NCI-H2029 (cell line): ENCODE results near the gene PDIA4.
"Not testable (repeated sequence)": the region's sequence is repeated elsewhere in the genome, so short reads cannot be mapped to it uniquely, and the experiment has no call there.

Source experiments
- DNase-seq: peaks from one replicate; lab custom pipeline; 2025; lab: John Stamatoyannopoulos, UW

Gene PDIA4

GRCh38 chr7:149003018-149003417 lies 25.3 kb downstream of the PDIA4 start:
- DNase-seq = no peak

DNA sequence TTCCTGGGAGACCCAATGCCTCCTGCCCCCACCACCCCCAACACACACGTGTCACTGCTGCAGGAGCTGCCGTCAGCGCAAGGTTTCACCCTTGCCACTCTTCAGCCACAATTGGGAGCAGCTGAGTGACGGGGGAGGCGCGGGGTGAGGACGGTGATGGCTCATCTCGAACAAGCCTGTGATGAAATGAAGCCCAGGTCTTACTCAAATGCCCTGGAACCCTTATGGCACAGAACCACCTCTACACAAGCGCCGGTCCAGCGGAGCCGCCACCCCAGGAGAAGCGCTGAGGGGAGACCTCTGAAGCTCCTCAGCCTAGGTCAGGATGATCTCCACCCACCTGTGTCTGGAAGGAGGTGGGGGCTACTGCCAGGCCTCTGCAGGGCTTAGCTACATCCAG lies 25.7 kb downstream of the PDIA4 start:
- DNase-seq = no peak

DNA sequence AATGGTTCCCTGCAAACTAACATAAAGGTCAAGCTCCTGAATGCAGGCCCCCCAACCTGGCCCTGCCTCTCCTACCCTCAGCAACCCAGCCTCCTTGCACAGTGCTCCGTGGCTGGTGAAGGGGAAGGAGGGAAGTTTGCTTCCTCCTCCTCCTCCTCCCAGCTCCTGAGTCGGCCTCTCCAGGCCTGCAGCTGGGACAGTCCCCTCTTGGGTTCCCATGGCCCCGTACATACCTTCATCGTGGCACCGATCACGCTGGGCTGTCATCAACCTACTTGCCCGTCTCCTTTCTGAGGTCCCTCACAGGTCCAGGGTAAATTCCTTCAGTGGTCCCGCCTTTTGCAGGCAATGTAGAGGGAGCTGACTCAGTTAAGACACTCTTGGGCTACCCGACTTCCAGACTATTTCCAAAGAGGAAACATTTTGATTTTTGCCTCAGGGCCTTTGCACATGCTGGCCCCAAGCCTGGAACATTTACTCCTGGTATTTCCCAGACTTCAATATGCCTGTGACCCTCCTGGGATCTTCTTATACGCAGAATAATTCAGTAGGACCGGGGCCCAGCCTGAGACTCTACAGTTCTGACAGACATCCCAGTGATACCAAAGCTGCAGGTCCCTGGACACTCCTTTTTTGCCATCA lies 26.8 kb downstream of the PDIA4 start:
- no peak for DNase-seq

DNA sequence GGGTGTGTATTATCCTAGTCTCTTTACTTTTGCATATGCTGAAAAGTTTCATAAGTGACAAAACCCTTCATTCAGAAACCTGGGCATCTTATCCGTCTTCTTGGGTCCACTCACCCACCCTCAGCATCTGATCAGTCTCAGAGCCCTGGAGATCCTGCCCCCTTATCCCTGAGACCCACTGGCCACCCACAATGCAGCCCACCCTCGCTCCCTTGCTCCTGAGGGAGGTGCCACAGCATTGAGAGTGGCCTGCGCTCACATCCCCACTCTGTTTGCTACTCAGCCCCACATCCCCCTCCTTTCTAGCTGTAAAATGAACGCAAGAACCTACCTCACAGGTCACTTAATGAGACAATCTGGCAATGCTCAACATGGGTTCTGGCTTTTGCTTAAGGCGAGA lies 27.3 kb downstream of the PDIA4 start:
- DNase-seq = no peak

DNA sequence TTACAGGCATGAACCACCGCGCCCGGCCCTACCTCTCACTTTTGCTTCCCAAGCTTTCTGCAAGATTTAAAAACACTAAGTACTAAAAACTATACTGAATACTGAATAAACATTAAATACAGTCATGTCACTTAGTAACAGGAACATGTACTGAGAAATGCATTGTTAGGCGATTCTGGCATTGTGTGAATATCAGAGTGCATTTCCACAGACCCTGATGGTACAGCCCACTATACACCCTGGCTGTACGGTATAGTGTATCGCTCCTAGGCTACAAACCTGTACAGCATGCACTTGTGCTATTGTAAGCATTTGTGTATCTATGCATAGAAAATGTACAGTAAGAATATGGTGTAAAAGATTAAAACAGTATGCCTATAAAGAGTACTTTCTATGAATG lies 29.1 kb downstream of the PDIA4 start:
- no peak for DNase-seq

DNA sequence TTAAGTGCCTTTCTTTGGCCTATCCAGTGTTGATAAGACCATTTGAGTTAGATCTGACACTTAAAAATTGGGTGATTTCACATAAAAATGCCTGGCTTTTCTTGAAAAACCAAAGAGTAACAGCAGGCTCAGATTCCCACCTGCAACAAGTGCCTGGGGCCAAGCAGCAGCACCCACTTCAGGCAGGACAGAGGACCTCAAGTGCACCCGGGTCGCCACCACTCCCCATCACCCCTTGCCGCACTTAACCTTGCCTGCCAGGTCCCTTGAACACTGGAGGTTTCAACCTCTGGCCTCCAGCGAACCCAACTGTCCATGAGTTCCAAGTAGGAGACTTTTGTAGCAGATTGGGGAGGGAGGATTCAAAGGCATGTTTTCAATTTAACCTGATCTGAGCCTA lies 30.8 kb downstream of the PDIA4 start:
- no peak for DNase-seq

DNA sequence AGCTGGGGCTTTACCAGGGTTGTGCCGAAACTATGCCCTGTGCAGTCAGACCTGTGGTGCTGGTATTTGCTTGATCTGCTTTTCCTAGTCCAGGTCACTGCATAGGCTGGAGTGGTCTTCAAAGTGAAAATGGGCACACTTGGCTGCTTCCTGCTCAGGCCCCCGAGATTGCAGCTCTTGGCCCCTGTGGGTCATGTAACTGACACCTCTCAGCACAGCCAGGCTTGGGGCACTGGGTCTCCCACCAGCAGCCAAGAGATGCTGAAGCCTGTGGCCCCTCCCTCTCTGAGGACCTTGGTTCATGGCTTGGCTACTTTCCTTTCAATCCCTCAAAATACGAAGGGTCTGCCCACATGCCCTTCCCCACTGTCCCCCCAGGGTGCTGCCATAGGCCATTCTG lies 33.7 kb downstream of the PDIA4 start:
- DNase-seq = no peak

GRCh38 chr7:148993193-148993592 lies 35.1 kb downstream of the PDIA4 start:
- no peak for DNase-seq

- DNase-seq = no peak
Observed at GRCh38 chr7:148991536-148991935, 36.8 kb downstream of the PDIA4 start.

- DNase-seq = no peak
Observed at GRCh38 chr7:148987751-148988512, 40.4 kb downstream of the PDIA4 start.

- DNase-seq = peak; percentile 85
Observed at GRCh38 chr7:148987010-148987750, 41.1 kb downstream of the PDIA4 start.

- no peak for DNase-seq
Observed at GRCh38 chr7:148986742-148987009, 41.6 kb downstream of the PDIA4 start.

DNA sequence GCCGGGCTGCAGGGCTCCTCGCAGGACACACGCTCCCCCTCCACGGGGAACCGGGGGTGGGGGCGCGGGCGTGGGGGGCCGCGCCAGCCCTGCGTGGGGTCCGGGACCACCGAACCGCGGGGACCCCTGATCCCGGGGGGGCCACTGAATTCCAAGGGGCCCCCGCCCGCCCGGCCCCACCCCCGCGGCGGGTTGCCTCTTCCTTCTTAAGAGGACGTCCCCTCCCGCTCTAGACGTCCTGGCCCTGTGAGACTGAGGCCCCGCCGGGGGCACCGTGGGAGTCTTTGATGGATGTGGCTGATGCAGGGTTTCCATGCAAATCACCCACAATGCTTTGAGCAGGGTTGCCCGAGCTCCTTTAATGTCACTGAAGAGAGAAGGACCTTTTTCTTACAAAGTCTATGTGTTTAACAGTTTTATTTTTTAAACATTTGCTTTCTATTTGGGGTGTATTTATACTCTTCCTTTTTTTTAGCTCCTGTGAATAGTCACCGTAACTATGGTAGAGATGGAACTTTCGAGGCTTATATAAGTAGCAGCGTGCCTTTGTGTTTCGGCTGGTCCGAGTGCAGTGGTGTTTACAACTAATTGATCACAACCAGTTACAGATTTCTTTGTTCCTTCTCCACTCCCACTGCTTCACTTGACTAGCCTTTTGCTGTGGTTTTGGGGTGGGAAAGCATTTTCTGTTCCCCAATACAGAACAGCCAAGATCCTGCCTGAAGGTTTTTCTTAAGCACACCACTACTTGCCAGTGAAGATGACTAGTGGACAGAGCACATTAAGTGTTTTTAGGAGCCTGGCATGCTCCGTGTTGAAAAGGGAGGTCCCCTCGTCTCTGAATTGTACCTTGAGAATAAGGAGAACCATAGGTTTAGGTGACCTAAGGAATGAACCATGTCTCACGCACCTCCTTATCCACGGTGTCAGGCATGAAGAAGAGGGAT lies 44.8 kb downstream of the PDIA4 start:
- DNase-seq = peak; percentile 53

GRCh38 chr7:148982654-148983199 lies 45.6 kb downstream of the PDIA4 start:
- no peak for DNase-seq

DNA sequence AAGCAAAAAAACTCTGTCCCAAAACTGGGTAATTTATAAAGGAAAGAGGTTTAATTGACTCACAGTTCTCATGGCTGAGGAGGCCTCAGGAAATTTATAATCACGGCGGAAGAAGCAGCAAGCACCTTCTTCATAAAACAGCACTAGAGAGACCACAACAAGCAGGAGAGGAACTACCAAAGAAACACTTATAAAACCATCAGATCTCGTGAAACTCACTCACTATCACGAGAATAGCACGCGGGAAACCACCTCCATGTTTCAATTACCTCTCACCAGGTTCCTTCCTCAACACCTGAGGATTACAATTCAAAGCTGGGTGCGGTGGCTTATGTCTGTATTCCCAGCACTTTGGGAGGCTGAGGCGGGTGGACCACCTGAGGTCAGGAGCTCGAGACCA lies 48.5 kb downstream of the PDIA4 start:
- no peak for DNase-seq

GRCh38 chr7:148979072-148979471 lies 49.2 kb downstream of the PDIA4 start:
- DNase-seq = not testable (repeated sequence)

DNA sequence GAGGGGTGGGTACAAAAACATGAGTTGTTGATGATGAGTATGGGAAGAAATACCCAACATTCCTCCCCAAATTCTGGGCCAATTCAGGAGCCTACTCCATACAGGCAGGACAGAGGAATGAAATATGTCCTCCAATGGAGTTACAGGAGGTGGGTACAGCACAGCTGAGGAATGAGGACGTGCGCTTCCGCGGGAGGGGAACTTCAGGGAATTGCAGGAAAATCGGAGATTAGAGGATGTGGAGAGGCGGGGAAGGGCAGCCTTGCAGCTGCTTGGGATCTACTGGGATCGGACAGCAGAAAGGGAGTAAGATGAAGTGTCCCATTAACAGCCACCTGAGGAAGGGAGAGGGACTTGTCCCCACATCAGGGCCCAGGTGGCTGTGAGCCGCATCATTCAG lies 50.2 kb downstream of the PDIA4 start:
- DNase-seq = no peak

- no peak for DNase-seq
Observed at GRCh38 chr7:148975896-148976295, 52.4 kb downstream of the PDIA4 start.

DNA sequence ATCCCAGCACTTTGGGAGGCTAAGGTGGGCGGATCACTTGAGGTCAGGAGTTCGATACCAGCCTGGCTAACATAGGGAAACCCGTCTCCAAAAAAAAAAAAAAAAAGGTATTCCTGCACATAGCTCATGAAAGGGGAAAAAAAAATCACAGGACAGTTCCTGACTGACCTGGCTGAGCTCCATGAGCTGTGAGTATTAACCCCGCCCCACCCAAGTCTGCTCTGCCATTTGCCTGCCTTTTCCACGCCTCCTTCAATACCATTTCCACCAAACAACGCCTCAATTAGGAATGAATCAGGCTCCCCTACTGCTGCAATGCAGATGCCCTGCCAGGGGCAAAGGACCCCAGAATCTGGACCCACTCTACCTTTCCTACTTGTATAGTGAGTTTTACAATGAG lies 55.0 kb downstream of the PDIA4 start:
- DNase-seq = no peak

DNA sequence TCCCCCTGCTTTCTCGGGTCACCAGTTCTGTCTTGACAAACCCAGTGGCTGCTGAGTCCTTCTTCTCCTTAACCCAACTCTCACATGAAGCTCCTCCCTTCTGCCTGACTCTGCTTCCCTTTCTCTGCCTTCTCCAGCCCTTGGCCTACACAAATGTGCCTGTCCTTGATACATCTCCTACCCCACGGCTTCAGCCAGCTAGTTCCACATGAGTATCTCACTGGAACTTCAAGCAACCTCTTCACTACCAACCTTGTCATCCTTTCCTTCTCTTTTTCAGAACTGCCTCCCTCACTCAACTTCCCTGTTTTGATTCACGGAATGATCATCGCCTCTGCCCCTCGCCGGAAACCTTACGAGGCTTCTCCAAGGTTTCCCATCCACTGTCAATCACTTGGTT lies 55.9 kb downstream of the PDIA4 start:
- DNase-seq = no peak

DNA sequence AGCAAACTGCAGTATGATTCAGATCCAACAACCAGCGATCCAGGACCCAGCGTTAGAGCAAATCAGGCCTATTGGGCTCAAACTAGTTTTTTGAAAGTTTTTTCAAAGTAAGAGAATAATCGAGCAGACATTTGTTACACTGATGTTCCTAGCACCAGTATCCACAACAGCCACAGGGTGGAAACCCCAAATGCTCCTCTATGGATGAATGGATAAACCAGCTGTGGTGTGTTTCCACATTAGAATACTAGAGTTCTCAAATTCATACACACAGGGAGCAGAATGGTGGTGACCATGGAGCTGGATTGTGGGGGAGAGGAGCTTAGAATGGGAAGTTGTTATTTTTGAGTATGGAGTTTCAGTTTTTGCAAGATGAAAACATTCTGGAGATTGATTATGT lies 60.7 kb downstream of the PDIA4 start:
- DNase-seq = no peak

DNA sequence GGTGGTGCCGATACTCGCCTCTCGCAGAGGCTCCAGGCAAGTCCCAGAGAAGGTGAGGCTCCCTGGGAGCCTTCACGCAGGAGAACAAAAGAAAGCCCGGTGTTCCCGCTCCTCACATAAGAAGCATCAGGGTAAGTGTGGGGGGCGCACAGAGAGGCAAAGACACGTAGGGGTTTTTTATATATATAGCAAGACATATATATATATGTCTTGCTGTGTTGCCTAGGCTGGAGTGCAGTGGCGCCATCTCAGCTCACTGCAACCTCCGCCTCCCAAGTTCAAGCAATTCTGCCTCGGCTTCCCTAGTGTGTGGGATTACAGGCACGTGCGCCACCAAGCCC lies 61.3 kb downstream of the PDIA4 start:
- no peak for DNase-seq
